HEK293 (cell line): Measurements from ENCODE around the gene CDKN3.
A peak's percentile ranks its signal among the peaks of the same experiment; 100 is the strongest.

Experiments
- CTCF ChIA-PET: fragments of 350-600 bp; formaldehyde crosslinking; extraction: SDS; loops from one replicate; lab custom pipeline; 2021; ENCODE audit warnings: antibody characterized with exemption; lab: Yijun Ruan, JAX
- POLR2A ChIA-PET: fragments of 300-600 bp; formaldehyde crosslinking; extraction: SDS; loops from one replicate; lab custom pipeline; 2020; ENCODE audit warnings: antibody characterized with exemption, inconsistent platforms; lab: Yijun Ruan, JAX
- H3K27ac ChIP-seq: fragments of 200-500 bp; sonication (Bioruptor generic); 2 replicates; pipeline ENCODE4 v1.5.1; 2014; ENCODE audit warnings: low read depth, low read length, control low read depth, inconsistent platforms; ENCODE audit errors: extremely low read depth
- H3K36me3 ChIP-seq, 2 experiments: fragments of 200-500 bp in 1 of 2; sonication (Bioruptor generic) in 1 of 2; 1 replicate in 1 of 2; 2 replicates in 1 of 2; pipeline ENCODE4 v1.5.1; 2014 to 2017; ENCODE audit warnings: inconsistent platforms in 2 of 2, low read length in 2 of 2; ENCODE audit not compliant: control insufficient read depth in 2 of 2, insufficient read depth in 1 of 2
- H3K4me1 ChIP-seq: fragments of 200-500 bp; sonication (Bioruptor generic); 2 replicates; pipeline ENCODE4 v1.5.1; 2014; ENCODE audit warnings: mild to moderate bottlenecking, low read length, inconsistent platforms; ENCODE audit not compliant: control insufficient read depth, insufficient read depth
- H3K4me3 ChIP-seq: 2 replicates; pipeline ENCODE4 v1.5.1; 2011; ENCODE audit warnings: low read depth, mild to moderate bottlenecking, control low read depth, low read length, moderate library complexity
- H3K9me3 ChIP-seq: fragments of 200-500 bp; sonication (Bioruptor generic); 2 replicates; pipeline ENCODE4 v1.5.1; 2014; ENCODE audit warnings: low read depth, low read length, inconsistent platforms; ENCODE audit not compliant: control insufficient read depth, insufficient read depth
- GLIS2 ChIP-seq: fragments of 450-650 bp; formaldehyde crosslinking; IDR thresholded peaks from 2 replicates; pipeline ENCODE4 v1.5.1; 2016; ENCODE audit warnings: missing biosample characterization, missing genetic modification characterization
- HOXA7 ChIP-seq: sonication (generic); formaldehyde crosslinking; IDR thresholded peaks from 2 replicates; pipeline ENCODE4 v1.8.1; 2022; ENCODE audit warnings: missing genetic modification reagents, borderline replicate concordance
- SP2 ChIP-seq: fragments of 450-650 bp; formaldehyde crosslinking; IDR thresholded peaks from 2 replicates; pipeline ENCODE4 v1.5.1; 2016; ENCODE audit warnings: missing biosample characterization, missing genetic modification characterization
- SP7 ChIP-seq: fragments of 450-650 bp; formaldehyde crosslinking; IDR thresholded peaks from 2 replicates; pipeline ENCODE4 v1.5.1; 2016; ENCODE audit warnings: missing biosample characterization, missing genetic modification characterization
- ZBTB17 ChIP-seq: fragments of 450-650 bp; formaldehyde crosslinking; IDR thresholded peaks from 2 replicates; pipeline ENCODE4 v1.5.1; 2016; ENCODE audit warnings: missing biosample characterization, missing genetic modification characterization
- ZFHX2 ChIP-seq: fragments of 450-650 bp; formaldehyde crosslinking; conservative IDR thresholded peaks from 2 replicates; pipeline ENCODE4 v1.5.1; 2016; ENCODE audit warnings: missing biosample characterization, missing genetic modification characterization
- ZNF112 ChIP-seq: fragments of 450-650 bp; formaldehyde crosslinking; IDR thresholded peaks from 2 replicates; pipeline ENCODE4 v1.5.0; 2017; ENCODE audit warnings: missing biosample characterization, missing genetic modification characterization
- ZNF302 ChIP-seq: fragments of 450-650 bp; formaldehyde crosslinking; IDR thresholded peaks from 2 replicates; pipeline ENCODE4 v1.5.1; 2016; ENCODE audit warnings: missing biosample characterization, missing genetic modification characterization, low read depth
- ZNF311 ChIP-seq: fragments of 450-650 bp; formaldehyde crosslinking; IDR thresholded peaks from 2 replicates; pipeline ENCODE4 v1.5.1; 2017; ENCODE audit warnings: missing biosample characterization, missing genetic modification characterization, borderline replicate concordance
- ZNF324 ChIP-seq: fragments of 450-650 bp; formaldehyde crosslinking; IDR thresholded peaks from 2 replicates; pipeline ENCODE4 v1.5.1; 2016; ENCODE audit warnings: missing biosample characterization, missing genetic modification characterization
- ZNF423 ChIP-seq: fragments of 450-650 bp; formaldehyde crosslinking; IDR thresholded peaks from 2 replicates; pipeline ENCODE4 v1.5.1; 2016; ENCODE audit warnings: missing biosample characterization, missing genetic modification characterization
- ZNF555 ChIP-seq: fragments of 450-650 bp; formaldehyde crosslinking; conservative IDR thresholded peaks from 2 replicates; pipeline ENCODE4 v1.5.1; 2017; ENCODE audit warnings: missing biosample characterization, mild to moderate bottlenecking, missing genetic modification characterization, inconsistent platforms
- ZNF561 ChIP-seq: fragments of 450-650 bp; IDR thresholded peaks from 2 replicates; pipeline ENCODE4 v1.5.1; 2018; ENCODE audit warnings: missing biosample characterization, missing genetic modification characterization, borderline replicate concordance
- ZNF600 ChIP-seq: fragments of 450-650 bp; formaldehyde crosslinking; IDR thresholded peaks from 2 replicates; pipeline ENCODE4 v1.5.1; 2016; ENCODE audit warnings: missing biosample characterization, missing genetic modification characterization
- ZNF626 ChIP-seq: fragments of 450-650 bp; sonication (Bioruptor Pico); formaldehyde crosslinking; IDR thresholded peaks from 2 replicates; pipeline ENCODE4 v1.5.1; 2018; ENCODE audit warnings: missing biosample characterization, missing genetic modification characterization, inconsistent platforms
- ZNF670 ChIP-seq: fragments of 450-650 bp; formaldehyde crosslinking; IDR thresholded peaks from 2 replicates; pipeline ENCODE4 v1.5.1; 2016; ENCODE audit warnings: missing biosample characterization, missing genetic modification characterization, low read depth
- ZNF768 ChIP-seq: fragments of 450-650 bp; formaldehyde crosslinking; IDR thresholded peaks from 2 replicates; pipeline ENCODE4 v1.5.1; 2018; ENCODE audit warnings: missing biosample characterization, mild to moderate bottlenecking, missing genetic modification characterization
- TF ChIP-seq, protein P1 (sequence below): fragments of 450-650 bp; formaldehyde crosslinking; IDR thresholded peaks from 2 replicates; pipeline ENCODE4 v1.5.1; 2016; ENCODE audit warnings: missing biosample characterization, missing genetic modification characterization
- TF ChIP-seq, protein P2 (sequence below): fragments of 450-650 bp; formaldehyde crosslinking; IDR thresholded peaks from 2 replicates; pipeline ENCODE4; 2016; ENCODE audit warnings: missing biosample characterization, missing genetic modification characterization
- TF ChIP-seq, protein P3 (sequence below): fragments of 450-650 bp; formaldehyde crosslinking; IDR thresholded peaks from 2 replicates; pipeline ENCODE4 v1.5.1; 2016; ENCODE audit warnings: missing biosample characterization, missing genetic modification characterization
- TF ChIP-seq, protein P4 (sequence below): fragments of 450-650 bp; formaldehyde crosslinking; IDR thresholded peaks from 2 replicates; pipeline ENCODE4 v1.5.1; 2016; ENCODE audit warnings: missing biosample characterization, missing genetic modification characterization

Gene CDKN3

DNA sequence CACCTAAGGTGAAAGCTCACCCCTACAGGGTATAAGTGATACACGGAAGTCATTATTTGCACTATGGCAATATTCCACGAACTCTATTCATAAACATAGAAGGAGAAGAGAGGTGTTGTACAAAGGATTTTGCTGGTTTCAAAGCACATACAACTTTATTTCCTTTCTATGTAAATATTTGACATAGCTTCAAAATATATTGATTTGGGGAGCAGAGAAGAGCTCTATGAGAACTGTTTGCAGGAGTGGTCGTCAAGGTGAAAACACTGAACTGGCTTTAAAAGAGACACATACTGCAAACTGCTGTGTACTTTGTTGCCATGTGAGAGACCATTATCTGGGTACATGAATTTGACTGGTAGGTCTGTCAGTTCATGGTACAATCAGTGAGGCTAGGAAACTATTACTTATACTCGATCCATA, 27.7 kb downstream of the CDKN3 start:
- ChIA-PET CTCF (interaction anchor here (0.6 to 1.5 kb wide), 3 partner anchors 10 to 353 kb away, joined by 3 to 11 read pairs (median 4); no protein-coding TSS in a partner anchor), POLR2A (interaction anchor here (1.4 kb wide), 1 partner anchor 15 kb away, joined by 3 read pairs; no protein-coding TSS in a partner anchor)
- peaks cover 26 to 56% of the 10 kb centered on the region in 2 experiments for H3K36me3 ChIP-seq
- H3K27ac ChIP-seq = no peak overlapping the region
- H3K9me3 ChIP-seq = no peaks in the 10 kb centered on the region
- H3K4me1 ChIP-seq = no peaks in the 10 kb centered on the region
- no peak overlapping the region for H3K4me3 ChIP-seq
- TF ChIP-seq ZNF670 (tag by site-specific recombination) (no peak), GLIS2 (tag by site-specific recombination) (no peak), ZNF768 (tag by site-specific recombination) (no peak), ZBTB17 (tag by site-specific recombination) (no peak), SP2 (no peak), HOXA7 (no peak), ZNF423 (no peak), ZNF626 (tag by site-specific recombination) (no peak), ZNF112 (no peak), ZNF555 (no peak)
- TF ChIP-seq, protein P1, sequence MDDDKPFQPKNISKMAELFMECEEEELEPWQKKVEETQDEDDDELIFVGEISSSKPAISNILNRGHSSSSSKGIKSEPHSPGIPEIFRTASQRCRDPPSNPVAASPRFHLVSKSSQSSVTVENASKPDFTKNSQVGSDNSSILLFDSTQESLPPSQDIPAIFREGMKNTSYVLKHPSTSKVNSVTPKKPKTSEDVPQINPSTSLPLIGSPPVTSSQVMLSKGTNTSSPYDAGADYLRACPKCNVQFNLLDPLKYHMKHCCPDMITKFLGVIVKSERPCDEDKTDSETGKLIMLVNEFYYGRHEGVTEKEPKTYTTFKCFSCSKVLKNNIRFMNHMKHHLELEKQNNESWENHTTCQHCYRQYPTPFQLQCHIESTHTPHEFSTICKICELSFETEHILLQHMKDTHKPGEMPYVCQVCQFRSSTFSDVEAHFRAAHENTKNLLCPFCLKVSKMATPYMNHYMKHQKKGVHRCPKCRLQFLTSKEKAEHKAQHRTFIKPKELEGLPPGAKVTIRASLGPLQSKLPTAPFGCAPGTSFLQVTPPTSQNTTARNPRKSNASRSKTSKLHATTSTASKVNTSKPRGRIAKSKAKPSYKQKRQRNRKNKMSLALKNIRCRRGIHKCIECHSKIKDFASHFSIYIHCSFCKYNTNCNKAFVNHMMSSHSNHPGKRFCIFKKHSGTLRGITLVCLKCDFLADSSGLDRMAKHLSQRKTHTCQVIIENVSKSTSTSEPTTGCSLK (tag by site-specific recombination) = no peak

DNA sequence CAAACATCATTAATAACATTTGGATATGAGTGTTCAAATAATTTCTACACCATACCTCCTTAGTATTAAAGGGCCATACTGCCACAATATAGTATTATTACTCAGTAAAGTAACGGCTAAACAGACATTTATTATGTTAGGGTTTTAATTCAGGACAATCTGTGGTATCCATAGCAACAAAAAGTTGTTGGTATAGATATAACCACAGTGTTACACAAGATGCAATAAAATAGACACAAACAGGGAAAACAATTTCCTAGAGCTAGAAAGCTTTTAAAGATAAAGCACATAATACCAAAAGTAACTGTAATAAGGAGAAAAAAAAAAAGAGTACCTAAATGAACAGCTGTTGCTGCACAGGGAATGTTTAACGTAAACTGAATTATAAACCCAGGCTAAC, 28.3 kb downstream of the CDKN3 start:
- CTCF ChIA-PET = interaction anchor here (0.6 to 1.5 kb wide), 3 partner anchors 17 to 309 kb away, joined by 3 to 11 read pairs (median 4); no protein-coding TSS in a partner anchor
- no peak overlapping the region for H3K27ac ChIP-seq

DNA sequence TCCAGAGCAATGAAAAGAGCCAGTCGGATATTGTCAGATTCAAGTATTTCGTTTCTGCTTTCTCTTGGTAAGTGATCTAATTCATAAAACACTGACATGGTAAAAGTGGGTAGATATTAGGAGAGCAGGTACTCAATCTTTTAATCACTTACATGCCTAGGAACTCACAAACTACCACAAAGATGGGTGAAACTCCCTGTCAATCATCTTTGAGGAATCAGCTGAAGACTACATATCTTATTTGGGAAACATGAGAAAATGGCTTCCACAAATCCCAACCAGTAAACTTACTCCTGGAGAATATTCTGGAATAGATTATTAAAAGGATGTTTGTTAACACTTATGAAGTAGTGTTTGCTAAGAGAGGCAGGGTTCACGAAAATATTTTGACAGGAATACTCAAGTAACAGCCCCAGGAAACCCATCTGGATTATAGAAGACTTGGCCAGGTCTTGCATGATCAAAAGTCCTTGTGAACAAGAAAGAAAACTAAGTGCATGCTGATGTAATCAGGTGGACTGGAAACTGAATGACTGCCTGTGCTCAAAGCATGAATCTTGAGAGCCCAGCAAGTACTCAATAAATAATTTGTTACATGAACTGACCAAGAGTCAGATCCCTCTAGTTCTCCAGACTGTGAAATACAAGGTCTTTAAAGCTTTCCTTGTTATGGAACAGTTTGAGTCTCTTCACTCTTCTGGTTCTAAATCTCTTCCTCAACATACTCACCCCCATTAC, 28.9 kb downstream of the CDKN3 start:
- Histone ChIP-seq H3K9me3 (no peaks in the 10 kb centered on the region), H3K4me1 (no peaks in the 10 kb centered on the region), H3K27ac (no peak overlapping the region), H3K36me3 (peaks cover 31 to 66% of the 10 kb centered on the region in 2 experiments), H3K4me3 (no peak overlapping the region)
- CTCF ChIA-PET = interaction anchor here (0.6 kb wide), 2 partner anchors 18 to 309 kb away, joined by 3 to 4 read pairs; no protein-coding TSS in a partner anchor
- TF ChIP-seq ZNF600 = peak; percentile 24; the same call in 1 of the 2 replicates
- no peak for TF ChIP-seq ZNF324
- POLR2A ChIA-PET = no interaction called here

More for the DNA sequence above, 28.3 kb downstream of the CDKN3 start:
- H3K36me3 ChIP-seq = peaks cover 24 to 61% of the 10 kb centered on the region in 2 experiments
- H3K9me3 ChIP-seq = no peaks in the 10 kb centered on the region
- no peaks in the 10 kb centered on the region for H3K4me1 ChIP-seq
- POLR2A ChIA-PET = no interaction called here
- no peak overlapping the region for H3K4me3 ChIP-seq
- TF ChIP-seq, protein P2, sequence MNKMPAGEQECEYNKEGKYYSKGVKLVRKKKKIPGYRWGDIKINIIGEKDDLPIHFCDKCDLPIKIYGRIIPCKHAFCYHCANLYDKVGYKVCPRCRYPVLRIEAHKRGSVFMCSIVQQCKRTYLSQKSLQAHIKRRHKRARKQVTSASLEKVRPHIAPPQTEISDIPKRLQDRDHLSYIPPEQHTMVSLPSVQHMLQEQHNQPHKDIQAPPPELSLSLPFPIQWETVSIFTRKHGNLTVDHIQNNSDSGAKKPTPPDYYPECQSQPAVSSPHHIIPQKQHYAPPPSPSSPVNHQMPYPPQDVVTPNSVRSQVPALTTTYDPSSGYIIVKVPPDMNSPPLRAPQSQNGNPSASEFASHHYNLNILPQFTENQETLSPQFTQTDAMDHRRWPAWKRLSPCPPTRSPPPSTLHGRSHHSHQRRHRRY (tag by site-specific recombination) = no peak

DNA sequence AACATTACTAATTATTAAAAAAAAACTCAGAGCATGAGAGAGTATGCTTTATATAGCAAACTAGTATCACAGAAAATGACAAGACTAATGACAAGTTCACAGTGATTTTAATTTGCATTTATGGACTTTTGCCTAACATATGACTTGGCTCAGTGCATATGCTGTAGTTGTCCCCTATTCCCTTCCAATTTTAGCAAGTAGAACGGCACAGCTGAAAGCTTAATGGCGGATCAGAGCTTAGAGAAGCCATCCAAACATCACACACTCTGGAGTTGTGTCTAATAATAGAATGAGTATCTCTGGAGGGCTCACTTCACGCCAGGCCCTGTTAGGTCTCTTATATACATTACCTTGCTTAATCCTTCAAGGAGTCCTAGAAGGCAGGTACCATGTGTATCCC, 31.1 kb downstream of the CDKN3 start:
- no peak overlapping the region for H3K27ac ChIP-seq
- CTCF ChIA-PET = interaction anchor here (0.7 kb wide), 1 partner anchor 720 kb away, joined by 3 read pairs; no protein-coding TSS in a partner anchor
- H3K9me3 ChIP-seq = no peaks in the 10 kb centered on the region
- POLR2A ChIA-PET = no interaction called here
- H3K4me3 ChIP-seq = no peak overlapping the region
- no peaks in the 10 kb centered on the region; the same call in 1 of the 2 replicates for H3K4me1 ChIP-seq
- H3K36me3 ChIP-seq = peaks cover 39 to 81% of the 10 kb centered on the region in 2 experiments
- TF ChIP-seq, protein P3, sequence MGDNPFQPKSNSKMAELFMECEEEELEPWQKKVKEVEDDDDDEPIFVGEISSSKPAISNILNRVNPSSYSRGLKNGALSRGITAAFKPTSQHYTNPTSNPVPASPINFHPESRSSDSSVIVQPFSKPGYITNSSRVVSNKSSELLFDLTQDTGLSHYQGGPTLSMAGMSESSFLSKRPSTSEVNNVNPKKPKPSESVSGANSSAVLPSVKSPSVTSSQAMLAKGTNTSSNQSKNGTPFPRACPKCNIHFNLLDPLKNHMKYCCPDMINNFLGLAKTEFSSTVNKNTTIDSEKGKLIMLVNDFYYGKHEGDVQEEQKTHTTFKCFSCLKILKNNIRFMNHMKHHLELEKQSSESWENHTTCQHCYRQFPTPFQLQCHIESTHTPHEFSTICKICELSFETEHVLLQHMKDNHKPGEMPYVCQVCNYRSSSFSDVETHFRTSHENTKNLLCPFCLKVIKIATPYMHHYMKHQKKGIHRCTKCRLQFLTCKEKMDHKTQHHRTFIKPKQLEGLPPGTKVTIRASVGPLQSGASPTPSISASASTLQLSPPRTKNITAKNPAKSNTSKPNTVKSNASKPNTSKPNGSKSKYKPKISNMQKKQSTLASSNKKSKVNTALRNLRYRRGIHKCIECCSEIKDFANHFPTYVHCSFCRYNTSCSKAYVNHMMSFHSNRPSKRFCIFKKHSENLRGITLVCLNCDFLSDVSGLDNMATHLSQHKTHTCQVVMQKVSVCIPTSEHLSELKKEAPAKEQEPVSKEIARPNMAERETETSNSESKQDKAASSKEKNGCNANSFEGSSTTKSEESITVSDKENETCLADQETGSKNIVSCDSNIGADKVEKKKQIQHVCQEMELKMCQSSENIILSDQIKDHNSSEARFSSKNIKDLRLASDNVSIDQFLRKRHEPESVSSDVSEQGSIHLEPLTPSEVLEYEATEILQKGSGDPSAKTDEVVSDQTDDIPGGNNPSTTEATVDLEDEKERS (tag by site-specific recombination) = no peak
- TF ChIP-seq, protein P4, sequence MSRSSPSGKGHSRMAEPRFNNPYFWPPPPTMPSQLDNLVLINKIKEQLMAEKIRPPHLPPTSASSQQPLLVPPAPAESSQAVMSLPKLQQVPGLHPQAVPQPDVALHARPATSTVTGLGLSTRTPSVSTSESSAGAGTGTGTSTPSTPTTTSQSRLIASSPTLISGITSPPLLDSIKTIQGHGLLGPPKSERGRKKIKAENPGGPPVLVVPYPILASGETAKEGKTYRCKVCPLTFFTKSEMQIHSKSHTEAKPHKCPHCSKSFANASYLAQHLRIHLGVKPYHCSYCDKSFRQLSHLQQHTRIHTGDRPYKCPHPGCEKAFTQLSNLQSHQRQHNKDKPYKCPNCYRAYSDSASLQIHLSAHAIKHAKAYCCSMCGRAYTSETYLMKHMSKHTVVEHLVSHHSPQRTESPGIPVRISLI = no peak
- no peak for TF ChIP-seq ZNF302 (tag by site-specific recombination)
- no peak for TF ChIP-seq SP7 (tag by site-specific recombination)
- no peak for TF ChIP-seq ZFHX2 (tag by site-specific recombination)
- TF ChIP-seq ZNF561 (tag by site-specific recombination) = no peak
- no peak for TF ChIP-seq ZNF311 (tag by site-specific recombination)
